ENCODE data around the gene ARHGEF40.

The ARHGEF40 gene

GRCh38 chr14:21024585-21025370 lies 45.3 kb upstream of the ARHGEF40 start, which contains the start of gene NDRG2:
NDRG2 (minus strand) TSS chr14:21025061; CDS start chr14:21023315, 1,746 bp downstream.
- TF ChIP-seq REST (IDR thresholded peaks at IDR 0.05; ENCODE audit: insufficient read depth in 1 of 2, low read depth in 2 of 2, low read length in 2 of 2): no peak
- no peak for TF ChIP-seq FOXP2 (optimal IDR thresholded peaks at IDR 0.05; ENCODE audit: borderline replicate concordance, extremely low read depth, extremely low read length, insufficient read depth)
- TF ChIP-seq TAF1 (IDR thresholded peaks at IDR 0.05; ENCODE audit: borderline replicate concordance, insufficient read depth, low read length): no peak
- TF ChIP-seq POLR2AphosphoS5 (IDR thresholded peaks at IDR 0.05; ENCODE audit: low read depth, low read length): no peak
- no peak for TF ChIP-seq SIN3A (IDR thresholded peaks at IDR 0.05; ENCODE audit: borderline replicate concordance, insufficient read depth, low read length)

- TF ChIP-seq TAF1 (IDR thresholded peaks at IDR 0.05; ENCODE audit: borderline replicate concordance, insufficient read depth, low read length): no peak
- no peak for TF ChIP-seq POLR2AphosphoS5 (IDR thresholded peaks at IDR 0.05; ENCODE audit: low read depth, low read length)
- no peak for TF ChIP-seq FOXP2 (optimal IDR thresholded peaks at IDR 0.05; ENCODE audit: borderline replicate concordance, extremely low read depth, extremely low read length, insufficient read depth)
- no peak for TF ChIP-seq SIN3A (IDR thresholded peaks at IDR 0.05; ENCODE audit: borderline replicate concordance, insufficient read depth, low read length)
- no peak for TF ChIP-seq REST (IDR thresholded peaks at IDR 0.05; ENCODE audit: insufficient read depth in 1 of 2, low read depth in 2 of 2, low read length in 2 of 2)
Observed at GRCh38 chr14:21025371-21026273, 44.5 kb upstream of the ARHGEF40 start.

- TF ChIP-seq REST (IDR thresholded peaks at IDR 0.05; ENCODE audit: insufficient read depth in 1 of 2, low read depth in 2 of 2, low read length in 2 of 2) (no peak), SIN3A (IDR thresholded peaks at IDR 0.05; ENCODE audit: borderline replicate concordance, insufficient read depth, low read length) (no peak), POLR2AphosphoS5 (IDR thresholded peaks at IDR 0.05; ENCODE audit: low read depth, low read length) (no peak), TAF1 (IDR thresholded peaks at IDR 0.05; ENCODE audit: borderline replicate concordance, insufficient read depth, low read length) (no peak), FOXP2 (optimal IDR thresholded peaks at IDR 0.05; ENCODE audit: borderline replicate concordance, extremely low read depth, extremely low read length, insufficient read depth) (no peak)
Observed at GRCh38 chr14:21026274-21026987, 43.7 kb upstream of the ARHGEF40 start.

GRCh38 chr14:21026988-21027315 lies 43.2 kb upstream of the ARHGEF40 start:
- no peak for TF ChIP-seq SIN3A (IDR thresholded peaks at IDR 0.05; ENCODE audit: borderline replicate concordance, insufficient read depth, low read length)
- no peak for TF ChIP-seq POLR2AphosphoS5 (IDR thresholded peaks at IDR 0.05; ENCODE audit: low read depth, low read length)
- TF ChIP-seq TAF1 (IDR thresholded peaks at IDR 0.05; ENCODE audit: borderline replicate concordance, insufficient read depth, low read length): no peak
- no peak for TF ChIP-seq FOXP2 (optimal IDR thresholded peaks at IDR 0.05; ENCODE audit: borderline replicate concordance, extremely low read depth, extremely low read length, insufficient read depth)
- TF ChIP-seq REST (IDR thresholded peaks at IDR 0.05; ENCODE audit: insufficient read depth in 1 of 2, low read depth in 2 of 2, low read length in 2 of 2): no peak
